ENCODE data around the gene PSMD9.
A peak's percentile ranks its signal among the peaks of the same experiment; 100 is the strongest.
"Not testable (repeated sequence)": the region's sequence is repeated elsewhere in the genome, so short reads cannot be mapped to it uniquely, and the experiment has no call there.

PSMD9 gene

DNA sequence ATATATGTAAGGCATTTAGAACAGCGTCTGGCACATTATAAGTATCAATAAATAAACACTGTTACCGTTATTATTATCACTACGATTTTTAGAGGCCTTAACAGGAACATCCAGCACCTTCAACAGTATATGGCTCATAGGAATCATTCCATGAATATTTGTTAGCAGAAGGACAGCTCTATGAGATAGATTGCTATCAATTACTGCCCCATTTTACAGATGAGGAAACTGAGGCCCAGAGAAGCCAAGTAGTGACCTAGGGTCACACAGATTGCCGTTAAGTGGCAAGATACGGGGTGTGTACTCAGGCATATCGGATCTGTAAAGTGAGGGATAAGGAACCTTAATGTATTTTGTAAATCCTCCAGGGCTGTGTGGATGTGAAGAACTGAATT lies 510 bp upstream of the PSMD9 start:
- Histone ChIP-seq H3F3A (ENCODE audit: low read depth) (peaks cover 6% of the 10 kb centered on the region; the same call in 1 of the 2 replicates), H3K9me3 (ENCODE audit: insufficient read depth, low read depth, low read length) (no peaks in the 10 kb centered on the region), H2AFZ (ENCODE audit: low read length) (peak overlapping the region; percentile 94), H3K36me3 (ENCODE audit: insufficient read depth, low read length) (no peaks in the 10 kb centered on the region), H3K79me2 (ENCODE audit: insufficient read depth, low read length) (peaks cover 36% of the 10 kb centered on the region), H3K27me3 (ENCODE audit: insufficient read depth, low read length, poor library complexity, severe bottlenecking) (peaks cover 49% of the 10 kb centered on the region), H3K4me2 (ENCODE audit: low read depth, low read length, poor library complexity, severe bottlenecking) (peak overlapping the region; percentile 99), H3K9me2 (replicated peaks; ENCODE audit: low read depth, low read length) (no peaks in the 10 kb centered on the region), H4K20me1 (ENCODE audit: insufficient read depth, low read length, poor library complexity, severe bottlenecking) (peaks cover 5% of the 10 kb centered on the region), H3K4me3 (ENCODE audit: low read length, poor library complexity, severe bottlenecking) (peak overlapping the region; percentile 92), H3K4me1 (ENCODE audit: insufficient read depth, low read length, poor library complexity, severe bottlenecking) (peaks cover 19% of the 10 kb centered on the region), H3K9ac (ENCODE audit: low read depth, low read length, poor library complexity, severe bottlenecking) (peak overlapping the region; percentile 90)
- TF ChIP-seq EZH2phosphoT487 (IDR thresholded peaks at IDR 0.05; ENCODE audit: borderline replicate concordance): no peak
- peak; percentile 60; the same call in 1 of the 2 replicates for TF ChIP-seq CTCF (conservative IDR thresholded peaks at IDR 0.05; ENCODE audit: low read length)

- TF ChIP-seq CTCF (conservative IDR thresholded peaks at IDR 0.05; ENCODE audit: low read length): no peak
- TF ChIP-seq EZH2phosphoT487 (IDR thresholded peaks at IDR 0.05; ENCODE audit: borderline replicate concordance): no peak
- Histone ChIP-seq H3K27me3 (ENCODE audit: insufficient read depth, low read length, poor library complexity, severe bottlenecking) (peaks cover 37% of the 10 kb centered on the region), H3K4me1 (ENCODE audit: insufficient read depth, low read length, poor library complexity, severe bottlenecking) (peaks cover 30% of the 10 kb centered on the region), H3F3A (ENCODE audit: low read depth) (peaks cover 6% of the 10 kb centered on the region; the same call in 1 of the 2 replicates), H3K9me3 (ENCODE audit: insufficient read depth, low read depth, low read length) (no peaks in the 10 kb centered on the region), H3K9me2 (replicated peaks; ENCODE audit: low read depth, low read length) (no peaks in the 10 kb centered on the region), H3K36me3 (ENCODE audit: insufficient read depth, low read length) (no peaks in the 10 kb centered on the region), H2AFZ (ENCODE audit: low read length) (peak overlapping the region; percentile 94; the same call in 1 of the 2 replicates), H3K4me2 (ENCODE audit: low read depth, low read length, poor library complexity, severe bottlenecking) (peak overlapping the region; percentile 99), H3K9ac (ENCODE audit: low read depth, low read length, poor library complexity, severe bottlenecking) (peak overlapping the region; percentile 90), H3K79me2 (ENCODE audit: insufficient read depth, low read length) (peaks cover 46% of the 10 kb centered on the region), H4K20me1 (ENCODE audit: insufficient read depth, low read length, poor library complexity, severe bottlenecking) (peaks cover 13% of the 10 kb centered on the region), H3K4me3 (ENCODE audit: low read length, poor library complexity, severe bottlenecking) (peak overlapping the region; percentile 92)
These were observed 659 bp downstream of the PSMD9 start for GRCh38 chr12:121889274-121889624.

DNA sequence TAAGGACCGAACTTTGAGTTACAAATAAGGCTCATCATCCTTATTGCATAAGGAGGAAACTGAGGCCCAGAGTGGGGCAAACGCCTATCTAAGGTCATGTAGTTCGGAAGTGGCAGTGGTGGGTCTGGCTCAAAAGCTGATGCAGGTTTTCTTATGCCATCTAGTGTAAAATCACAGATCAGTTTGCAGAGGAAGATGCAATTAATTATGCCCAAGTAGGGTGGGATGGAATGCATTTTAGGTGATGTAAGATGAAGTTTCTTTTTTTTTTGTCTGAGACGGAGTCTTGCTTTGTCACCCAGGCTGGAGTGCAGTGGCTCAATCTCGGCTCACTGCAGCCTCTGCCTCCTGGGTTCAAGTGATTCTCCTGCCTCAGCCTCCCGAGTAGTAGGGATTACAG lies 1.1 kb downstream of the PSMD9 start:
- Histone ChIP-seq H3K4me3 (ENCODE audit: low read length, poor library complexity, severe bottlenecking) (peak overlapping the region; percentile 92), H3K4me2 (ENCODE audit: low read depth, low read length, poor library complexity, severe bottlenecking) (peak overlapping the region; percentile 99), H3K27me3 (ENCODE audit: insufficient read depth, low read length, poor library complexity, severe bottlenecking) (peaks cover 35% of the 10 kb centered on the region), H4K20me1 (ENCODE audit: insufficient read depth, low read length, poor library complexity, severe bottlenecking) (peaks cover 15% of the 10 kb centered on the region), H3K4me1 (ENCODE audit: insufficient read depth, low read length, poor library complexity, severe bottlenecking) (peaks cover 31% of the 10 kb centered on the region), H3K9ac (ENCODE audit: low read depth, low read length, poor library complexity, severe bottlenecking) (peak overlapping the region; percentile 90), H3K79me2 (ENCODE audit: insufficient read depth, low read length) (peaks cover 50% of the 10 kb centered on the region)
- not testable (repeated sequence) for H2AFZ ChIP-seq (ENCODE audit: low read length); H3K9me3 ChIP-seq (ENCODE audit: insufficient read depth, low read depth, low read length); H3K36me3 ChIP-seq (ENCODE audit: insufficient read depth, low read length); H3F3A ChIP-seq (ENCODE audit: low read depth); H3K9me2 ChIP-seq (replicated peaks; ENCODE audit: low read depth, low read length)

Measured in Loucy (cell line).